Mesenchymal stem cell (in vitro differentiated cells and primary cell): ENCODE measurements around the gene C10orf143.

Source experiments
- DNase-seq: peaks from one replicate; pipeline ENCODE4 v3.0.0-alpha.2; 2013
- H2AFZ ChIP-seq: one replicate; pipeline ENCODE4 v1.6.1; 2013; ENCODE audit warnings: low read depth, mild to moderate bottlenecking, control low read depth, inconsistent platforms, low read length, moderate library complexity
- H2AK5ac ChIP-seq: 2 replicates; pipeline ENCODE4 v1.6.1; 2013; ENCODE audit warnings: low read length, moderate library complexity, mild to moderate bottlenecking, inconsistent platforms; ENCODE audit not compliant: severe bottlenecking
- H2BK120ac ChIP-seq: one replicate; pipeline ENCODE4 v1.6.1; 2013; ENCODE audit warnings: low read depth, mild to moderate bottlenecking, inconsistent platforms, low read length, moderate library complexity
- H2BK12ac ChIP-seq, 2 experiments: one replicate each; pipeline ENCODE4 v1.6.1; 2013; ENCODE audit warnings: inconsistent platforms in 2 of 2, low read length in 2 of 2, mild to moderate bottlenecking in 2 of 2, moderate library complexity in 2 of 2, control low read depth in 1 of 2
- H2BK15ac ChIP-seq: one replicate; pipeline ENCODE4 v1.6.1; 2013; ENCODE audit warnings: mild to moderate bottlenecking, low read depth, inconsistent platforms; ENCODE audit not compliant: poor library complexity, severe bottlenecking
- H2BK5ac ChIP-seq: 2 replicates; pipeline ENCODE4 v1.6.1; 2013; ENCODE audit warnings: low read depth, mild to moderate bottlenecking, low read length, control low read depth, inconsistent platforms; ENCODE audit not compliant: poor library complexity, severe bottlenecking
- H3K14ac ChIP-seq, 2 experiments: one replicate each; pipeline ENCODE4 v1.6.1; 2013; ENCODE audit warnings: inconsistent platforms in 2 of 2, low read length in 2 of 2, control low read depth in 1 of 2, mild to moderate bottlenecking in 1 of 2, moderate library complexity in 1 of 2
- H3K18ac ChIP-seq, 2 experiments: one replicate each; pipeline ENCODE4 v1.6.1; 2013; ENCODE audit warnings: inconsistent platforms in 2 of 2, low read length in 2 of 2, control low read depth in 1 of 2, low read depth in 1 of 2, mild to moderate bottlenecking in 1 of 2
- H3K23ac ChIP-seq, 2 experiments: one replicate each; pipeline ENCODE4 v1.6.1; 2013; ENCODE audit warnings: inconsistent platforms in 2 of 2, low read length in 2 of 2, mild to moderate bottlenecking in 2 of 2, moderate library complexity in 2 of 2, control low read depth in 1 of 2
- H3K27ac ChIP-seq: 2 replicates; pipeline ENCODE4 v1.5.1; 2013; ENCODE audit warnings: mild to moderate bottlenecking, moderate library complexity, low read length, control low read depth, inconsistent platforms; ENCODE audit not compliant: poor library complexity, severe bottlenecking
- H3K27me3 ChIP-seq, 2 experiments: 2 replicates each; pipeline versions ENCODE4 v1.6.1 to v1.7.0; 2013; ENCODE audit warnings: low read length in 2 of 2, mild to moderate bottlenecking in 2 of 2, moderate library complexity in 2 of 2, control low read depth in 1 of 2, inconsistent platforms in 1 of 2; ENCODE audit not compliant: control insufficient read depth in 1 of 2, insufficient read depth in 1 of 2
- H3K36me3 ChIP-seq, 2 experiments: 2 replicates each; pipeline versions ENCODE4 v1.6.1 to v1.7.0; 2013; ENCODE audit warnings: low read length in 2 of 2, control low read depth in 1 of 2, inconsistent platforms in 1 of 2, low read depth in 1 of 2, mild to moderate bottlenecking in 1 of 2; ENCODE audit not compliant: insufficient read depth in 2 of 2, control insufficient read depth in 1 of 2
- H3K4ac ChIP-seq, 2 experiments: one replicate each; pipeline ENCODE4 v1.6.1; 2013; ENCODE audit warnings: inconsistent platforms in 2 of 2, low read length in 2 of 2, mild to moderate bottlenecking in 2 of 2, moderate library complexity in 2 of 2, control low read depth in 1 of 2, low read depth in 1 of 2
- H3K4me1 ChIP-seq: 2 replicates; pipeline ENCODE4 v1.6.1; 2013; ENCODE audit warnings: low read depth, low read length, control low read depth; ENCODE audit not compliant: control insufficient read depth, insufficient read depth
- H3K4me2 ChIP-seq: 2 replicates; pipeline ENCODE4 v1.6.1; 2013; ENCODE audit warnings: low read length, mild to moderate bottlenecking, inconsistent platforms; ENCODE audit not compliant: poor library complexity, severe bottlenecking
- H3K4me3 ChIP-seq, 2 experiments: 2 replicates each; pipeline versions ENCODE4 v1.5.1 to v1.7.0; 2013; ENCODE audit warnings: low read length in 2 of 2, mild to moderate bottlenecking in 2 of 2, control low read depth in 1 of 2, low read depth in 1 of 2; ENCODE audit not compliant: insufficient read depth in 1 of 2
- H3K79me1 ChIP-seq: replicated peaks from 2 replicates; pipeline ENCODE4 v1.6.1; 2013; ENCODE audit warnings: mild to moderate bottlenecking, control low read depth, low read length, inconsistent platforms; ENCODE audit not compliant: poor library complexity, severe bottlenecking
- H3K9ac ChIP-seq: 2 replicates; pipeline ENCODE4 v1.7.0; 2013; ENCODE audit warnings: mild to moderate bottlenecking, low read length, moderate library complexity
- H3K9me3 ChIP-seq: 2 replicates; pipeline ENCODE4 v1.7.0; 2013; ENCODE audit warnings: mild to moderate bottlenecking, low read length; ENCODE audit not compliant: control insufficient read depth
- H4K8ac ChIP-seq: one replicate; pipeline ENCODE4 v1.6.1; 2013; ENCODE audit warnings: inconsistent platforms, mild to moderate bottlenecking, low read length, moderate library complexity
- H4K91ac ChIP-seq: one replicate; pipeline ENCODE4 v1.6.1; 2013; ENCODE audit warnings: mild to moderate bottlenecking, low read length, inconsistent platforms
- WGBS: methylation state at CpG from one replicate; pipeline ENCODE4 v1.1.7; 2013; ENCODE audit warnings: mixed read lengths; 5-methylcytosine and 5-hydroxymethylcytosine counted together

C10orf143 gene

DNA sequence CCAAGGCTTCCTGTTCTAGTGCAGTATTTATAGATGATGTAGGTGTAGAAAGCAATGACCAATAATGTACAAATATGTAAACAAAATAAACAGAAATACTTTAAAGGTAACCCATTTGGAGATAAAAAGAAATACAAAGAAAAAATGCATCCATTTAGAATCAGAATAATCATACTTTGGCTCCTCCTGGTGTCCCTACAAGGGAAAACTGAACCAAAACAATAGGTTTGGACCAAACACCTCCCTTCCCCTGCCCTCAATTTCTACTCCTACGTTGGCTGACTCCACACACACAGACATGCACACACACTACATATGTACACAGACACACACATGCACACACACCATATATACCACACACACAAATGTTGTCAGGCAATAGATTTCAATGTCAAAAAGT lies 36.0 kb downstream of the C10orf143 start:
- H3K4me2 ChIP-seq, result no peak overlapping the region
- H2BK120ac ChIP-seq, result no peak overlapping the region
- no peak overlapping the region for H4K8ac ChIP-seq
- no peak overlapping the region for H3K27ac ChIP-seq
- H2BK15ac ChIP-seq, result no peak overlapping the region
- no peak overlapping the region for H3K14ac ChIP-seq
- H3K9me3 ChIP-seq, result peaks cover 15% of the 10 kb centered on the region
- H4K91ac ChIP-seq, result no peak overlapping the region
- H3K4ac ChIP-seq, result no peak overlapping the region
- no peak overlapping the region for H3K4me3 ChIP-seq
- no peak overlapping the region for H3K18ac ChIP-seq
- peaks cover 0 to 7% of the 10 kb centered on the region in 2 experiments for H3K36me3 ChIP-seq
- H3K4me1 ChIP-seq, result no peaks in the 10 kb centered on the region
- 44% methylated on average over 1 of the region's 1 CpG for WGBS
- no peak overlapping the region for H3K9ac ChIP-seq
- H3K27me3 ChIP-seq, result no peaks in the 10 kb centered on the region
- H2AFZ ChIP-seq, result no peak overlapping the region
- H2AK5ac ChIP-seq, result no peak overlapping the region
- DNase-seq, result no peak
- no peak overlapping the region for H3K23ac ChIP-seq
- H2BK5ac ChIP-seq, result no peak overlapping the region
- no peak overlapping the region for H2BK12ac ChIP-seq
- no peaks in the 10 kb centered on the region for H3K79me1 ChIP-seq

DNA sequence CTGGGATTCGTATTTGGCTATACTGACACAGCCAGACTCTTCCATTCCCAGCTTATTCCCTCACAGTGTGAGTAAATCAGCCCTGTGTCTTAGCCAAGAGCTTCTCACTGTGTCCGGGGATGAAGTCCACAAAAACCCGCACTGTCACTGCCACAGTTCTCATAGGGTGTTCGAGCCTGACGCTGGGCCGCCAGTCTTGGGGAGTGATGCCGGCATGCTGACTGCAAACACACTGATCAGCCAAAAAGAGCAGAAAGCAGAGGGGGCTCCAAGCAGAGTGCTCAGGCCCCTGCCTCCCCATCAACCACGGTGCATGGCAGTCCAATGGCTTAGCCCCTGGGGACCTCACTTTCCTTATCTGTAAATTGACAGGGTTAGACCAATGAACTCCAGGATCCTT lies 36.7 kb downstream of the C10orf143 start:
- no peak overlapping the region for H2AFZ ChIP-seq
- H2BK120ac ChIP-seq, result no peak overlapping the region
- no peak overlapping the region for H2BK5ac ChIP-seq
- H3K14ac ChIP-seq, result no peak overlapping the region
- no peak for DNase-seq
- 89% methylated on average over 8 of the region's 8 CpGs for WGBS
- no peaks in the 10 kb centered on the region for H3K27me3 ChIP-seq
- no peak overlapping the region for H3K18ac ChIP-seq
- H3K23ac ChIP-seq, result no peak overlapping the region
- no peak overlapping the region for H3K4me2 ChIP-seq
- H3K36me3 ChIP-seq, result peaks cover 0 to 7% of the 10 kb centered on the region in 2 experiments
- H2BK15ac ChIP-seq, result no peak overlapping the region
- H3K4me1 ChIP-seq, result no peaks in the 10 kb centered on the region
- H3K9me3 ChIP-seq, result peaks cover 15% of the 10 kb centered on the region
- no peak overlapping the region for H3K9ac ChIP-seq
- no peak overlapping the region for H3K4ac ChIP-seq
- no peak overlapping the region for H2AK5ac ChIP-seq
- no peaks in the 10 kb centered on the region for H3K79me1 ChIP-seq
- no peak overlapping the region for H2BK12ac ChIP-seq
- no peak overlapping the region for H4K91ac ChIP-seq
- no peak overlapping the region for H3K27ac ChIP-seq
- H3K4me3 ChIP-seq, result no peak overlapping the region
- H4K8ac ChIP-seq, result no peak overlapping the region

- H2AFZ ChIP-seq, result no peak overlapping the region
These were observed 38.4 kb downstream of the C10orf143 start for GRCh38 chr10:130072247-130072646.

GRCh38 chr10:130067893-130068292 lies 42.7 kb downstream of the C10orf143 start:
- Histone ChIP-seq H2BK5ac (no peak overlapping the region), H2BK12ac (no peak overlapping the region), H3K9me3 (peaks cover 15% of the 10 kb centered on the region), H3K4me2 (no peak overlapping the region), H3K79me1 (no peaks in the 10 kb centered on the region), H3K36me3 (peaks cover 0 to 4% of the 10 kb centered on the region in 2 experiments), H2AFZ (no peak overlapping the region), H2BK120ac (no peak overlapping the region), H2AK5ac (no peak overlapping the region), H3K4me3 (no peak overlapping the region), H3K9ac (no peak overlapping the region), H3K14ac (no peak overlapping the region), H4K8ac (no peak overlapping the region), H3K27me3 (no peaks in the 10 kb centered on the region), H3K27ac (no peak overlapping the region), H3K4me1 (no peaks in the 10 kb centered on the region), H4K91ac (no peak overlapping the region), H3K4ac (no peak overlapping the region), H3K23ac (no peak overlapping the region), H3K18ac (no peak overlapping the region), H2BK15ac (no peak overlapping the region)
- 90% methylated on average over 6 of the region's 6 CpGs for WGBS
- DNase-seq, result no peak

More at GRCh38 chr10:130072247-130072646, 38.4 kb downstream of the C10orf143 start:
- H3K27ac ChIP-seq, result no peak overlapping the region
- no peak overlapping the region for H3K23ac ChIP-seq
- H3K4me2 ChIP-seq, result no peak overlapping the region
- H3K9me3 ChIP-seq, result peaks cover 15% of the 10 kb centered on the region
- H3K9ac ChIP-seq, result no peak overlapping the region
- no peaks in the 10 kb centered on the region for H3K27me3 ChIP-seq
- no peak overlapping the region for H2BK120ac ChIP-seq
- no peak overlapping the region for H3K4me3 ChIP-seq
- H4K91ac ChIP-seq, result no peak overlapping the region
- H2BK5ac ChIP-seq, result no peak overlapping the region
- H2AK5ac ChIP-seq, result no peak overlapping the region
- no peaks in the 10 kb centered on the region for H3K79me1 ChIP-seq
- no peak overlapping the region for H3K14ac ChIP-seq
- H2BK12ac ChIP-seq, result no peak overlapping the region
- H2BK15ac ChIP-seq, result no peak overlapping the region
- H3K4ac ChIP-seq, result no peak overlapping the region
- peaks cover 0 to 7% of the 10 kb centered on the region in 2 experiments for H3K36me3 ChIP-seq
- H3K18ac ChIP-seq, result no peak overlapping the region
- no peak for DNase-seq
- no peak overlapping the region for H4K8ac ChIP-seq
- H3K4me1 ChIP-seq, result no peaks in the 10 kb centered on the region
